ENCODE data around the gene FBXL20.

DNA sequence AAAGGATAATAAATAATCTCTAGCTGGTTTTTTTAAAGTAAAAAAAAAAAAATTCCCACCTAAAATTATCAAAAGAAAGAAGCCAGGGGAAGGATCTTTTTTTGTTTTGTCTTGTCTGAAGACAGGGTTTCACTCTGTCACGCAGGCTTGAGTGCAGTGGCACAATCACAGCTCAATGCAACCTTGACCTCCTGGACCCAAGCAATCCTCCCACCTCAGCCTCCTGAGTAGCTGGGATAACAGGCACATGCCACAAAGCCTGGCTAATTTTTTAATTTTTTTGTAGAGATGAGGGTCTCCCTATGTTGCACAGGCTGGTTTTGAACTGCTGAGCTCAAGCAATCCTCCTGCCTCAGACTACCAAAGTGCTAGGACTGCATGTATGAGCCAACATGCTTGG lies 97.2 kb downstream of the FBXL20 start:
- TF ChIP-seq POLR2A (IDR thresholded peaks at IDR 0.05), result no peak
- TF ChIP-seq, protein P1, sequence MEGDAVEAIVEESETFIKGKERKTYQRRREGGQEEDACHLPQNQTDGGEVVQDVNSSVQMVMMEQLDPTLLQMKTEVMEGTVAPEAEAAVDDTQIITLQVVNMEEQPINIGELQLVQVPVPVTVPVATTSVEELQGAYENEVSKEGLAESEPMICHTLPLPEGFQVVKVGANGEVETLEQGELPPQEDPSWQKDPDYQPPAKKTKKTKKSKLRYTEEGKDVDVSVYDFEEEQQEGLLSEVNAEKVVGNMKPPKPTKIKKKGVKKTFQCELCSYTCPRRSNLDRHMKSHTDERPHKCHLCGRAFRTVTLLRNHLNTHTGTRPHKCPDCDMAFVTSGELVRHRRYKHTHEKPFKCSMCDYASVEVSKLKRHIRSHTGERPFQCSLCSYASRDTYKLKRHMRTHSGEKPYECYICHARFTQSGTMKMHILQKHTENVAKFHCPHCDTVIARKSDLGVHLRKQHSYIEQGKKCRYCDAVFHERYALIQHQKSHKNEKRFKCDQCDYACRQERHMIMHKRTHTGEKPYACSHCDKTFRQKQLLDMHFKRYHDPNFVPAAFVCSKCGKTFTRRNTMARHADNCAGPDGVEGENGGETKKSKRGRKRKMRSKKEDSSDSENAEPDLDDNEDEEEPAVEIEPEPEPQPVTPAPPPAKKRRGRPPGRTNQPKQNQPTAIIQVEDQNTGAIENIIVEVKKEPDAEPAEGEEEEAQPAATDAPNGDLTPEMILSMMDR (IDR thresholded peaks at IDR 0.05), result no peak

Data from breast epithelium (tissue), 3 donors.